ENCODE results near the gene ODR4.

DNA sequence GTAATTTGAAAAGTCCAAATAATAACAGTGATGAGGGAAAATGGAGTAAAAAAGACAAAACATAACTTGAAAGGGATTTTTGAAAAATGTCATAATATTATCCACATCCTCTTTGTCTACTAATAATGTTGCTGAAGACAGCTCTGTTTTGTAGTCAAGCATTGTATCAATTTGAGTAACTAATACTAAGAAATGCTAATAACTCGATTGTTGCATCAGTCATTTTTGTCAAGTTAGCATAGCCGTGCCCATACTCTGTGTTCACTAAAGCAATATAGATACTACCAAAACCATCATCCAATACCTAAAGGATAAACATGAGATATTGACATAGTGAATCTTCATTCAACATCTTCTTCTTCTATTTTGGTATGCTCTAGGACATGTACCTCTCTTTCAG is 68.0 kb downstream of the ODR4 start:
- TF ChIP-seq, protein P1, sequence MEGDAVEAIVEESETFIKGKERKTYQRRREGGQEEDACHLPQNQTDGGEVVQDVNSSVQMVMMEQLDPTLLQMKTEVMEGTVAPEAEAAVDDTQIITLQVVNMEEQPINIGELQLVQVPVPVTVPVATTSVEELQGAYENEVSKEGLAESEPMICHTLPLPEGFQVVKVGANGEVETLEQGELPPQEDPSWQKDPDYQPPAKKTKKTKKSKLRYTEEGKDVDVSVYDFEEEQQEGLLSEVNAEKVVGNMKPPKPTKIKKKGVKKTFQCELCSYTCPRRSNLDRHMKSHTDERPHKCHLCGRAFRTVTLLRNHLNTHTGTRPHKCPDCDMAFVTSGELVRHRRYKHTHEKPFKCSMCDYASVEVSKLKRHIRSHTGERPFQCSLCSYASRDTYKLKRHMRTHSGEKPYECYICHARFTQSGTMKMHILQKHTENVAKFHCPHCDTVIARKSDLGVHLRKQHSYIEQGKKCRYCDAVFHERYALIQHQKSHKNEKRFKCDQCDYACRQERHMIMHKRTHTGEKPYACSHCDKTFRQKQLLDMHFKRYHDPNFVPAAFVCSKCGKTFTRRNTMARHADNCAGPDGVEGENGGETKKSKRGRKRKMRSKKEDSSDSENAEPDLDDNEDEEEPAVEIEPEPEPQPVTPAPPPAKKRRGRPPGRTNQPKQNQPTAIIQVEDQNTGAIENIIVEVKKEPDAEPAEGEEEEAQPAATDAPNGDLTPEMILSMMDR (IDR thresholded peaks at IDR 0.05), result no peak
- TF ChIP-seq ZFX (IDR thresholded peaks at IDR 0.05; ENCODE audit: borderline replicate concordance), result no peak
